LoVo (cell line): Measurements from ENCODE around the gene SLC6A18.

Experiments used
- DNase-seq: peaks from one replicate; pipeline ENCODE4 v3.0.0-alpha.2; 2016; ENCODE audit warnings: low spot score

Gene SLC6A18

DNA sequence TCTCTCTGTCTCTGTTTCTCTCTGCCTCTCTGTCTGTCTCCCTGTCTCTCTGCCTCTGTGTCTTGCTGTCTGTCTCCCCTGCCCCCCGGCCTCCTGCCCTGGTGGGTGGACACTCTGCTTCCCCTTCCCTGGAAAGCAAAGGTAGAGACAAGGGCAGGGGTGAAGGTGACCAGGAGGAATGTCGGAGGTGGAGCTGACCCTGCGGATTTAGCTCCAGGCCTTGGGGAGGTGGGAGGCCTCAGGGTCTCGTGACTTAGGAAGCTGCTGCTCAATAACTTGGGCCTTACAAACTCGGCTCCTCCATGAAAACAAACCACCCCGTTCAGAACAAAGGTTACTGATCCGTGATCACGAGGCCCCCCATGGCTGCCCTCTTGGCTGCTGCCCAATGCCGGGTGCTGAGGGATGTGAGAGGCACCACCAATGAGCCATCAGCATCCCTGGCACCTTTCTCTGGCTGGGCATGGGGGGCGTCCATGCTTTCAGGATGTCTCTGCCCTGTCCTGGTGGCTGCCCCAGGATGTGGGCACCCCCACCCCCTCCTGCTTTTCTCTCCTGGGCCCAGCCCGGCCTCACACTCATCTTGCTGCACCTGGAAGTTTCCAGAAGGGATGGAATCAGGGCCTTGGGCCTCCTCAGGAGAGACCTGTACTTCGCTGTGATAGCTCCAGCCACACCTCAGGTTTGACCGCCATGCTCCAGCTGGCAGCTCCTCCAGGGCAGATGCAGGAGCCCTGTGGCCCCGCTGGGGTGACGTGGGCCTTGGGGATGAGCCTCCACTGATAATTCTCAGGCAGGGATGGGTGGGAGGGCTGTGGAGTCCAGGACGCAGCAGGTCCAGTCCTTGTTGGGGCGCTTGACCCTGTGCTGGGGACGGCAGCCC, 38.6 kb upstream of the SLC6A18 start:
- DNase-seq, result no peak

GRCh38 chr5:1187234-1187949, 37.8 kb upstream of the SLC6A18 start:
- no peak for DNase-seq

DNA sequence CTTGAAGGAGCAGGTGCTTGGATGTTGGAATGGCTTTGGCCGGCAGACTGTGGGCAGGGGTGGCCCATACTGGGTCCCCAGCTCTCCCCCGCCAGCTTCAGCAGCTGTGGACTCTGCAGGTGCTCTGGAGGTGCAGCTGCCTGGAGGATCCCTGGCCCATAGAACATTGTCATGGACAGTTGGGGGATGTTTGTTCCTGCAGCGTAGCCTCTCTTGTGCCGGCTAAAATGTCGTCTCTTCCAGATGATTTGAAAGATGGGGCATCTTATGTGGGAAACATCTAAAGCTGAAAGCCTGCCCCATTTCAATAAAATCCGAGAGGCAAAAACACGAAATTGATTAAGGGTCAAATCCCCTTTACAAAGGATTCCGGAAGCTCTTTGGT, 37.2 kb upstream of the SLC6A18 start:
- DNase-seq, result no peak

GRCh38 chr5:1188464-1188863, 36.7 kb upstream of the SLC6A18 start:
- DNase-seq, result no peak

- no peak for DNase-seq
Measured at GRCh38 chr5:1189269-1189668, 35.9 kb upstream of the SLC6A18 start.

DNA sequence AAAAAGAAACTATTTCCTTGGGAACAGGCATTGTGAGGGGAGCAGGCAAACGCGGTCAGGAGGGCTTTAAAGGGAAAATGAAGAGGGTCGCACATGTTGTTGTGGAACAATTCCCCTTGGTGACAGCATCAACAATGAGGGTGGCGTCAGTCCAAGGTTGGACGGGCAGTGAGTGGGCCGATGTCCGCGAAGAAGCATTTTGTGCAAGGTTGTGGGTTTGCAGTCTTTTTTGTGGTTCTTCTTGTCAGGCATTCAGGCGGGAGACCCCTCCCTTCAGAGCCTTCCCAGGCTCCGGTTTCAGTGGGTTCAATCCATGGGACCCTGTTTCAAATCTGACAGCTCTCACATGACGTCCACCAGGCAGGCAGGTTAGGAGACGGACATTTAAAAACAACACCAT, 34.9 kb upstream of the SLC6A18 start:
- DNase-seq, result no peak

GRCh38 chr5:1190837-1191239, 34.3 kb upstream of the SLC6A18 start:
- DNase-seq, result no peak

DNA sequence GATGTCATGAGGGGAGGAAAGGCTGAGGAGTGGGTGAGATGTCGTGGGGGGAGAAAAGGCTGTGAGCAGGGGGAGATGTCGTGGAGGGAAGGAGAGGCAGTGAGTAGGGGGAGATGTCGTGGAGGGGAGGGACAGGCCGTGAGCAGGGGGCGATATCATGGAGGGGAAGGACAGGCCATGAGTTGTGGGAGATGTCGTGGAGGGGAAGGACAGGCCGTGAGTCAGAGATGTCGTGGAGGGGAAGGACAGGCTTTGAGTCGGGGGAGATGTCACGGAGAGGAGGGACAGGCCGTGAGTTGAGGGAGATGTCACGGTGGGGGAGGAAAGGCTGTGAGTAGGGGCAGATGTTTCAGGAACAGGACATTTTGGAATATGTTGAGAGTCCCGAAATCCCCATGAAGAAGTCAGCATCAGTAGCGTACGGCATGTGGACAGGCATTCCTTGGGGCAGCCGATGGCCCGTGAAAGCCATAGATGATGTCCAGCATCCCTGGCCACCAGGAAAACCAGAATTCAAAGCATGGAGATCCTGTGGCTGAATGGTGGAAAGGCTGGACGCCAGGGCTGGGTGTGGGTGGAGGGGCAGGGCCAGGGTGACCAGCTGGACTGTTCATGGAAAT, 32.1 kb upstream of the SLC6A18 start:
- DNase-seq, result no peak

DNA sequence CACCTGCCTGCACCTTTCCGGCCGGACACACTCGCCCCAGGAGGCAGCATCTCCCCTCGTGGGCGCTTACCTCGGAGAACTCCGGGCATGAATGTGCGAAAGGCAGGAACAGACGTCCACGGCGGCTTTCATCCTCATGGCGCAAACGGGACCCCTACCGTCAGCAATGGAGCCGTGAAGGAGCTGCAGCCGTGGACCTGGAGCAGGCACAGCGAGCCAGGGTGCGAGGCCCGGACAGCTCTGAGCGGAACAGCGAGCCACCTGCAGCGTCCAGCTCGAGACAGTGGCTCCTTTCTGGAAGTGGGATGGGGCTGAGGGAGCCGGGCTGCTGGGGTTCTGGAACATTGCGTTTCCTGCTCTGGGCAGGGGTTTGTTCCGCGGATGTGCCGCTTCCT, 31.6 kb upstream of the SLC6A18 start:
- no peak for DNase-seq

GRCh38 chr5:1194378-1194777, 30.8 kb upstream of the SLC6A18 start:
- no peak for DNase-seq

DNA sequence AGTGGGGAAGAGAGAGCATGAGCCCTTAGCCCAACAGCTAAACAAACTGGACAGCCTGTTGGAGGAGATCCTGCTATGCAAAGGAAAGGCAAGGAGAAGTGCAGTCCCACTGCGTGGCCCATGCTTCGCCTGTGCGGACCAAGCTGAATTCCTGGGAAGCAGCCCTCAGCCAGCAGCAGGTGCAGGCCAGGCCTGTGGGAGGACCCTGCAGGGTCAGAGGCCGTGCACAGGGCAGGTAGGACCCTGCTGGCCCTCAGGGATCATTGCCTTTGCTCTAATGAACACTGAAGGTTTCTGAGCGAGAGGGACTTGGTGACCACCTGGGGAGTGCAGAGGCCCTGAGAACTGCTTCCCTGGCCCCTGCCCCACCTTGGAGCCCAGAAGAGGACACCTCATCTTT, 29.7 kb upstream of the SLC6A18 start:
- DNase-seq, result no peak

DNA sequence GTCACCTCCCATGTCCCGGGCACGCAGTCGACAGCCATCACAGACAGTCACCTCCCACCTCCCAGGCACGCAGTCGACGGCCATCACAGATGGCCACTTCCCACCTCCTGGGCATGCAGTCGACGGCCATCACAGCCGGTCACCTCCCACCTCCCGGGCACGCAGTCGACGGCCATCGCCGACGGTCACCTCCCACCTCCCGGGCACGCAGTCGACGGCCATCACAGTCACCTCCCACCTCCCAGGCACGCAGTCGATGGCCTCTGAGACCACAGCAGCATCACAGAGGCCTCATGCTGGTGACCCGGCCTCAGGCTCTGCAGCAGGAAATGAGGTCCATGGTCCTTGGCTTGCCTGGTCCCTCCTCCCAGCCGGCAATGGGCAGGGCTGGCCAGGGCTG, 29.3 kb upstream of the SLC6A18 start:
- DNase-seq, result no peak

- no peak for DNase-seq
Measured at GRCh38 chr5:1196562-1196961, 28.6 kb upstream of the SLC6A18 start.

DNA sequence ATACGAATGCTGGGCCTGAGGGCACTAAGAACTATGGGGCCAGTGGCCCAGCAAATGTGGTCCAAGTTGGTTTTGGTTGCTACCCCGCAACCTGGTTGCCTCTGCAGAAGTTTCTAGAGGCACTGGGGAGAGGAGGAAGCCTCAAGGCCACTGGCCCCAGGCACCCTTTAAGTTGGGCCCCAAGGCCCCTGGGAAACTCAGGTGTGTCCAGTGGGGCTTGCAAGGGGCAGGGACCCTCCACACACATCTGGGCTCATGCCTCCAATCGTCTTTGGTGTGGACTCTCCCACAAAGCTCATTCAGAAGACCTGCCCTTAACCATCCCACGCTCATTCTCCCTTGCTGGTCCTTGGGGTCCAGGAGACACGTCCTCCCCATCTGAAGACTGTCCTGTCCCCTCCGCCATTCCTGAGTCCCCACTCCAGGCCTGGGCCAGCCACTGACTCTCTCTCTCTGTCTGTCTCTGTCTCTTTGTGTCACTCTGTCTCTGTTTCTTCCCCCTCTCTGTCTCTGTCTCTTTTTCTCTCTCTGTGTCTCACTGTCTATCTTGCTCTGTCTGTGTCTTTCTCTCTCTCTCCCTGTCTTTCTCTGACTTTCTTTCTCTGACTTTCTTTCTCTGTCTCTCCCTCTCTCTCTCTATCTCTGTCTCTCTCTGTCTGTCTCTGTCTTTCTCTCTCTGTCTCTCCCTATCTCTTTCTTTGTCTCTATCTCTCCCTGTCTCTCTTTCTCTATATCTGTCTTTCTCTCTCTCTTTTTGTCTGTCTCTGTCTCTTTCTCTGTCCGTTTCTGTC, 27.1 kb upstream of the SLC6A18 start:
- DNase-seq, result no peak

- no peak for DNase-seq
Measured at GRCh38 chr5:1199340-1199648, 25.9 kb upstream of the SLC6A18 start.

DNA sequence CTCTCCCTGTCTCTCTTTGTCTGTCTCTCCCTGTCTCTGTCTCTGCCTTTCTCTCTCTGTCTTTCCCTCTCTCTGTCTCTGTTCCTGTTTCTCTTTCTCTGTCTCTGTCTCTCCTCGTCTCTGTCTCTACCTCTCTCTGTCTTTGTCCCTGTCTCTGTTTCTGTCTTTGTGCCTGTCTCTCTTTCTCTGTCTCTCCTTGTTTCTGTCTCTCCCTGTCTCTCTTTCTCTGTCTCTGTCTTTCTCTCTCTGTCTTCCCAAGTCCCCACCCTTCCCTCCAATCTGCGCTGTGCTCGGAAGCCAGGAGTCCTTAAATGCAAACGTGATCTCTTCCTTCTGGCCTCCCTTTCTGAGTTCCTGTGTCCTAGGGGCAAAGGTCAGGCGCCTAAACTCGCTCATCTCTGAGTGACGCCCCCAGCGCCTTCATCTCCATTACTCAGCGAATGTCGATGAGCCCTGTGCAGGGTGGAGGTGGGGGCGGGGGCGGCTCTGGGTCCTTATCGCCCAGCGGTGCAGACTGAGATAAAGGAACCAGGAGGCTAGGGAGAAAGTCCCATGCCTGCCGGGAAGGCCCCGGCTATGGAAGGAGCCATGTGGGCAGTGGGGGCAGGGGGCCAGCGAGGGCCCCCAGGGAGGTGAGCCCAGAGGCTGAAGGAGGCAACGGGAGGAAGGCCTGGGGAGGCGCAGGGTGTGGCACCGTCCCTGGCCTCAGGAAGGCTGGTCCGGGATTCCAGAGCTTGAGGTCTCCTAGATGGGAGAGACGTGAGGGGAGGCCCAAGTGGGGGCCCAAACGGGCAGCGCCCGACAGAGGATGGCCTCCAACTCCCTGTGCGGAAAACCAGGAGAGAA, 25.3 kb upstream of the SLC6A18 start:
- no peak for DNase-seq

DNA sequence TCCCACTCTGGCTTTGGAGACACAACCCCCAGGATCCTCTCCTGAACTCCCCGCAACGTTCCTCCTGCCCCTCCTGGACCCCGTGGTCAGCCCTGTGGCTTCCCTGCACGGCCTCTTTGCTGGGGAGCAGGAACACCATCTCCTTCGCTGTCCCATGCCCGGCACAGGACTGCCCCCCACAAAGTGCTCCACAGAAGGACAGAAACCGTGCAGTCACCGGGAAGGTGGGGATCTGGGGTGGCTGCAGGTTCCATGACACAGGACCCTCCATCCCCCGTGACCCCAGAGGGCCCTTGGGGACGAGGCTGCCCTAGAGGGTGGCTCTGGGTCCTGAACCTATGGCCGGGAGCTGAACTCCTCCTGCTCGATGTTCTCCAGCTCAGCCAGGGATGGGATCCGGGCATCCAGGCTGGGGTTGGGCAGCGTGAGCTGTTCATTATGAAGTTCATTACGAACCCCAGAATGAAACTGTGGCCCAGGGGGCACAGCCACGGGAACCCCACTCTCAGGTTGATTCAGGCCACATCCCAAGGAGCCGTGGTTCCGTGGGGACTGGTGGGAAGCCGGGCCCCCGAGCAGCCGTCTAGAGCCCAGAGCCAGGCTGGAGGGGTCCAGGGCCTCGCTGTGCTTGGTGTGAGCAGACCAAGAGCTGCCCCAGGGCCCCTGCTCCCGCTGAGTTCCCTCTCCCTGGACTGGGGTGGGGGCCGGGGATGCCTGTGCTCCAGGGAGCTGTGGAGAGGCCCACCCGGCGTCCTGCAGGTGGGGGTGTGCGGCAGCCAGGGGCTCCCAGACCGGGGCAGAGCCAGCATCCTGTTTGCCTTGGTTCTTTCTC, 24.5 kb upstream of the SLC6A18 start:
- DNase-seq, result no peak

GRCh38 chr5:1201327-1202025, 23.7 kb upstream of the SLC6A18 start, which contains the start of gene SLC6A19:
SLC6A19 (plus strand) TSS chr5:1201595; CDS start chr5:1201651, 56 bp downstream.
- no peak for DNase-seq

DNA sequence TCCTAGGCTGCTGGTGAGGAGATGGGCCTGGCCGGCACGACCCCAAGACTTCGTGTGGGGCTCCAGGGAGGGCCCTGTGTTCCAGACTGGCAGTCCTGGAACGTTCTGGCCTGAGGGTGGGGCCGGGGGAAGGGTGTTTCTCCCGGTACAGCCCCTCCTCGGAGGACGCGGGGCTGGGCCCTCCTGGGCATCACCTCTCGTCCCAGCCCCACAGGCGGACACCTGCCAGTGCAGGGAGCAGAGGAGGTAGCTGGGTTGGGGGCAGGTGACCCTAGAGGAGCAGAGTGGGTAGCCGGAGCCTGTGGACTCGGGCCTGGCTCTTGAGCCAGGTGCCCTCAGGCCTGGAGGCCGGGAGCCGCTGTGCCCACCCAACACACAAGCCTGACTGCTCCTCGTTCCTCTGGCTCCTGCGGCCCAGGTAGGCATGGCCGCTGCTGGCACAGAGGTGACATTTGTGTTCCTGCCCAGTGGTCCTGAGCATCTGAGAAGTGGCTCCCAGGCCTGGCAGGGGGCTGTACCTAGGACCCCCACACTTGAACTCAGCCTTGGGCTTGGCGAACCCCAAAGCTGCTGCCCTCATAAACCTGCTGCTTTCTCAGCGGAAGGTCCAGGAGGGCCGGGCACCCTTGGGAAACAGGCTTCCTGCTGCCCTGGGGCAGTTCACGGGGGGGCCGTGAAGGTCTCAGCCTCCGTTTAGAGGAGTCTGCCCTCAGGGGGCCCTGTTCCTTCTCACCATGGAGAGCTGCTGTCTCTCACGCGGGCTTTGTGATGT, 23.0 kb upstream of the SLC6A18 start:
- DNase-seq, result no peak
